Measurements from ENCODE around the gene C1QTNF9B. TPM values are rescaled to one million over a fixed set of nuclear protein-coding genes. Genes with fewer than 3 reads are reported as not detected.
A peak's percentile ranks its signal among the peaks of the same experiment; 100 is the strongest.
"Not testable (repeated sequence)": the region's sequence is repeated elsewhere in the genome, so short reads cannot be mapped to it uniquely, and the experiment has no call there.

Gene C1QTNF9B
- total RNA-seq (2014; rRNA removed; shearing (Covaris generic)), result not detected in 2 replicates

DNA sequence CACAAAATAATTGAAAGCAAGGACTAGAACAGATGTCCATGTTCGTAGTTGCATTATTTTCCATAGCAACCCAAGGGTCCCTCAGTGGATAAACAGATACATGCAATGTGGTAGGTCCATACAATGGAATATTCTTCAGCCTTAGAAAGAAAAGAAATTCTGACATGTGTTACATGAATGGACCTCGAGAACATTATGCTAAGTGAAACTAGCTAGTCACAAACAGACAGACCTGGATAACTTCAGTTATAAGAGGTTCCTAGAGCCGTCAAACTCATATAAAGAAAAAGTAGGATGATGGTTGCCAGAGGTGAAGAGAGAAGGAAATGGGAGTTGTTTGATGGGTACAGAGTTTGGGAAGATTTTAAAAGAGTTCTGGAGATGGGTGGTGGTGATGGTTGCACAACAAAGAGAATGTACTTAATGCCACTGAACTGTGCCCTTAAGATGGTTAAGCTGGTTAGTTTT is at the start of gene C1QTNF9B:
Gene C1QTNF9B, minus strand, starts transcription at position 51 of the 468 bp plus-strand sequence.
- DNase-seq (ENCODE audit: low spot score), result not testable (repeated sequence)

DNA sequence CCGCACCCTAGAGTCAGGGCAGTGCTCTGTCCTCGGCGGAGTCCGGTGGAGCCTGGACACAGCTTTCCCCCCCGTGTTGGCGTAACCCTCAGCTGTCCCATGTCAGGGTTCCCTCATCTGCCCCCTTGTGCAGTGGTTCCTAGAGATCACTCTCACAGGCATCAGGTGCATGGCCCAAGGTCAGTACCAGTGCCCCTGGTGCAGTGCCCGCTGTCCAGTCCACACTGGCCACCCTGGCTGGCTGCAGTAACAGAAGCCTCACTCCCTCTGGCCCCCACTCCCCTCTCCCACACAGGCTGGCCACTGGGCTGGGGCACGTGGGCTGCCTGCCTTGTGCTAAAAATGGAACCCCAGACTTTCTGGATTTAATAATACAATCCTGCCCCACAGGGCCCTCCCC is 49.6 kb upstream of the C1QTNF9B start:
- DNase-seq (ENCODE audit: low spot score), result no peak

- DNase-seq (ENCODE audit: low spot score), result no peak
These were observed 48.8 kb upstream of the C1QTNF9B start for GRCh38 chr13:23946067-23946466.

GRCh38 chr13:23945612-23946011 is 48.3 kb upstream of the C1QTNF9B start:
- DNase-seq (ENCODE audit: low spot score), result no peak

DNA sequence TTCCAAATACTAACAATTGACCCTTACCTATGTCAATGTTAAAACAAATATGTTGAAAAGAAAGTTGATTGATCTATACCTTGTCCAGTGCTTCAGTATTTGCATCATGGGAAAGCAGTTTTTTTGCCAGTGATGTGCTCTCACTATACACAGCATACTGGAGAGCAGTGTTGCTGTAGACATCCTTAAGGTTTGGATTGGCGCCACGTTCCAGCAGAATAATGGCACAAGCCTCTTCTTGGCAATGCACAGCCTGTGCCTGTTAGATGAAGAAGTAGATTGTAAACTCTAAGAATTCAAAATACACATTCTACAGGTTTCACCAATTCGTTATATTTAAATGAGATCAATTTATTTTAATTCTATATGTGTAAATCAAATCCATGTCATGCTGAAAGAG is 43.9 kb upstream of the C1QTNF9B start:
- DNase-seq (ENCODE audit: low spot score), result no peak

DNA sequence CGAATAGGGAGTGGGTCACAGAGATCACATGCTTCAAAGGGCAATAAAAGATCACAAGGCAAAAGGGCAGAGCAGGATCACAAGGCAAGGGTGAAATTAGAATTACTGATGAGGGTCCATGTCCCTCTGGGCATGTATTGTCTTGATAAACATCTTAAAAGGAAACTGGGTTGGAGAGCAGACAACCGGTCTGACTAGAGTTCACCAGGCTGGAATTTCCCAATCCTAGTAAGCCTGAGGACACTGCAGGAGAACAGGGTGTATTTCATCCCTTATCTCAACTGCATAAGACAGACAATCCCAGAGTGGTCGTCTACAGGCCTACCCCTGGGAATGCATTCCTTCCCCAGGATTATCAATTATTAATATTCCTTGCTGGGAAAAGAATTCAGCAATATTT is 42.4 kb upstream of the C1QTNF9B start:
- DNase-seq (ENCODE audit: low spot score), result not testable (repeated sequence)

- no peak for DNase-seq (ENCODE audit: low spot score)
These were observed 37.2 kb upstream of the C1QTNF9B start for GRCh38 chr13:23934520-23934919.

DNA sequence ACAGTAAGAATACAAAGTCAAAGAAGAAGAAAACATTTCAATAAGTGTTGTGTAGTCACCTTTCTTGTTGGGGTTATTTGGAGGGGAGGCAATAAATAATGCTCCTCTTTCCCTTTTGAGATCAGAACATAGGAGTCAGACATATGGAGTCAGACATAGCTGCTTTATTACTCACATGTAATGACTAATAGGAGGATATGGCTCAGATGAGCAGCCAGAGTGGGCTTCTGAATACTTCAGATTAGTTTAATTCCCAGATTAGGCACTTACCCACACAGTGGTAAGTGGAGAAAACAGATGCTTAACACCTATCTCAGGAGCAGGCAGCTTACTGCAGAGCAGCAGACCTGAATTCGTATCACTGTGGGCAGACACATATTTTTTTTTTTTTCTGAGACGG is 31.7 kb upstream of the C1QTNF9B start:
- peak; percentile 75 for DNase-seq (ENCODE audit: low spot score)

- DNase-seq (ENCODE audit: low spot score), result no peak
These were observed 25.7 kb upstream of the C1QTNF9B start for GRCh38 chr13:23923031-23923430.

GRCh38 chr13:23922005-23922932 is 25.0 kb upstream of the C1QTNF9B start:
- DNase-seq (ENCODE audit: low spot score), result no peak

DNA sequence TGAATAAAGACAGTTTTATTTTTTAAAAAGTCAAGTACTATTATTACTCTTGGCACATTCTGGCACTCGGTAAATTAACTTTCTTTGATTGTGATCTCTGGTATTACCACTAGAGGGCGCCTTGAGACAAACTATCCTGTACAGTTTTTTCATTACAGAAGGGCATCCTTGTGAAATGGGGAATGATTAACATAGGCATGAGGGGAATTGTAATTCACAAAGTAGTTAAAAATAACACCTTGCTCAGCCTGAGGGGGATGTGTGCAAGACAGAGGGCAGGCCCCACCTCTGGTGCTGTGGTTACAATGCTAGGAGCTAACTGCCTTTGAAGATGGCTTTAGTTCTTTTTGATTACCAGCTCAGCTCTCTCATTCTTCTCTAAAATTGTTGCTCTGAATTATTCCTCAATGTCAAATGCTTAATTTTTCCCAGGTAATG is 24.2 kb upstream of the C1QTNF9B start:
- DNase-seq (ENCODE audit: low spot score), result peak; percentile 40

DNA sequence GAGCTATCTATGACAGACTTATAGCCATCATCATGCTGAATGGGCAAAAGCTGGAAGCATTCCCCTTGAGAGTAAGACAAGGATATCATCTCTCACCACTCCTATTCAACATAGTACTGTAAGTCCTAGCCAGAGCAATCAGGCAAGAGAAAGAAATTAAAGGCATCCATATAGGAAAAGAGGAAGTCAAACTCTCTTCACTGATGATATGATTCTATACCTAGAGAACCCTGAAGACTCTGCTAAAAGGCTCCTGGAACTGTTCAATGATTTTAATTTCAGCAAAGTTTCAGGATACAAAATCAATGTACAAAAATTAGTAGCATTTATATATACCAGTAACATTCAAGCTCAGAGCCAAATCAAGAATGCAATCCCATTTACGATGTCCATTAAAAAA is 21.7 kb upstream of the C1QTNF9B start:
- no peak for DNase-seq (ENCODE audit: low spot score)

- DNase-seq (ENCODE audit: low spot score), result no peak
These were observed 20.9 kb upstream of the C1QTNF9B start for GRCh38 chr13:23918208-23918607.

GRCh38 chr13:23915308-23915707 is 18.0 kb upstream of the C1QTNF9B start:
- no peak for DNase-seq (ENCODE audit: low spot score)

DNA sequence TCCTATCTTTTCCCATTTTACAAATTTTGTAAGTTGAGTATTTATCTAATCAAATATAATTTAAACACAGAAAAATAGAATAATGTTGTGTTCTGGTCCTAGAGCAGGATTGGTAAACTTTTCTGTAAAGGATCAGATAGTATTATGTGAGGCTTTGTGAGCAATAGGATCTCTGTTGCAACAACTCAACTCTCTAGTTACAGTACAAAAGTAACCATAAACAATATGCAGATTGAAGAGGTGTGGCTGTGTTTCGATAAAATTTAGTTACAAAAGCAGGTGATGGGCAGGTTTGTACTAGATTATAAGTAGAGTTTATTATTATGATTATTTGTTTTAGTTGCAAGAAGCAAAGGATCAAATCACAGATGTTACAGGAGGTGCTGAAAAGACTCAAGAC is 15.2 kb upstream of the C1QTNF9B start:
- DNase-seq (ENCODE audit: low spot score), result no peak

- no peak for DNase-seq (ENCODE audit: low spot score)
These were observed 12.3 kb upstream of the C1QTNF9B start for GRCh38 chr13:23909606-23910005.

DNA sequence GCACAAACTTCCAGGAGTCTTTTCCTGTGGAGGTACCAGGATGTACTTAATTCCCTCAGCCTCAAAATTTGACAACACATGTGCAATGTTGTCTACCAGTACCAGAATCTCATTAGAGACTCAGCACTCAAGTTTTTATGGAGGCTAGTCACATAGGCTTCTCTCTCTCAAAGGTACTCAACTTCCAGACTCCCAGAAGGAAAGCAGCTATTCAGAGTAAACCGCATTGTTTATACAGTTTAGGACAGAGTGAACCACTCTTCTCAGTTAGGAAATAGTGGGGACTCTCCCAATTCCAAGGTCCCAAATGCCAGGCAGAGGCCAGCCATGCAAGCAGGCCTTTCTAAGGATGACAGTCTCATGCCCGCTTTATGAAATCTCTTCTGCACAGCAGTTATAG is 8.5 kb upstream of the C1QTNF9B start:
- DNase-seq (ENCODE audit: low spot score), result no peak

GRCh38 chr13:23903906-23904280 is 6.6 kb upstream of the C1QTNF9B start:
- DNase-seq (ENCODE audit: low spot score), result no peak

- no peak for DNase-seq (ENCODE audit: low spot score)
These were observed 5.9 kb upstream of the C1QTNF9B start for GRCh38 chr13:23902975-23903905.

GRCh38 chr13:23901365-23901764 is 4.1 kb upstream of the C1QTNF9B start:
- no peak for DNase-seq (ENCODE audit: low spot score)

DNA sequence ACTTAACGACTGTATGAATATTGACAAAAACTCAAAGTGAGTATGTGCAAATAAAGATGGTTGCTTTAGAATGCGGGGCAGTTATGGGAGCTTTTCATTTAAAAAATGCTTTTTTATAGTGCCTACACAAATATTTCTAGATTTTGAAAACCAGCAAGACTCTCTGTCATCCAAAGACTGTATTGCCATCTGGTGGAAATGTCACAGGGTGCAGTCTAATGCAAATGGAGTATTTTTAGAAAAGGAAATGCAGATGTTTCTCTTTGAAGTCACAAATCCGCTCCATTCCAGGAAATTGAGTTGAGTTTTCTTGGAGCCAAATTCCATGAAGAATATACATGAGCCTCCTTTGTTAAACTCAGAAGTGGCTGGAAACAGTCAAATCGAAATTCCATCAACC is 2.3 kb upstream of the C1QTNF9B start:
- peak; percentile 24 for DNase-seq (ENCODE audit: low spot score)

DNA sequence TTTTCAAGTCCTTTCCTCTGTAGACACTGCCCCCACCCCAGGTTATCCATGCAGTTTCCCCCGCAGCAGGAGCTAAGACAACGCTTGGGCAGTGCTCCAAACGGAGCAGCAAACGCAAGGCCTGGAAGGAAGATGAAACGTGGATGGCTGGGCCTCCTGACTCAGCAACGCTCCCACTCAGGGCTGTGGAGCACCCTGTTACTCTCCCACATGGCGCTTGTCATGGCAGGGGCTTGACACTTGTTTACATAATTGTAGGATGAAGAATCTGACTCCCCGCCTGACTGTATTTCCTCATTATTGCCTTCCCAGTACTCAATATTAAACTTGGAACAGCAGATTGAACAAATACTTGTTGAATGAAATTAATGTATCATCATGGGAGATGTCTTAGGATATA is 799 bp upstream of the C1QTNF9B start:
- no peak for DNase-seq (ENCODE audit: low spot score)
